Neural progenitor cell (in vitro differentiated cells): Measurements from ENCODE around the gene MYH10. TPM values are rescaled to one million over a fixed set of nuclear protein-coding genes. Genes with fewer than 3 reads are reported as not detected.

Experiments used
- DNase-seq: peaks from one replicate; pipeline ENCODE4 v3.0.0-alpha.2; 2016; ENCODE audit warnings: low spot score
- H2AFZ ChIP-seq: fragments of 200-600 bp; sonication (generic); replicated peaks from 2 replicates; pipeline ENCODE4 v1.6.1; 2016; ENCODE audit warnings: antibody characterized with exemption
- H3F3A ChIP-seq: fragments of 200-600 bp; sonication (generic); 2 replicates; pipeline ENCODE4 v1.6.1; 2016; ENCODE audit warnings: antibody characterized with exemption, low read depth
- H3K27ac ChIP-seq: fragments of 200-600 bp; sonication (generic); 2 replicates; pipeline ENCODE4 v1.5.1; 2016; ENCODE audit warnings: mild to moderate bottlenecking
- H3K27me3 ChIP-seq: fragments of 200-600 bp; sonication (generic); 2 replicates; pipeline ENCODE4 v1.6.1; 2016; ENCODE audit warnings: mild to moderate bottlenecking, moderate library complexity
- H3K36me3 ChIP-seq: fragments of 200-600 bp; sonication (generic); 2 replicates; pipeline ENCODE4 v1.5.1; 2016
- H3K4me1 ChIP-seq: fragments of 200-600 bp; sonication (generic); 2 replicates; pipeline ENCODE4 v1.6.1; 2016; ENCODE audit warnings: mixed run types
- H3K4me2 ChIP-seq: fragments of 200-600 bp; sonication (generic); 2 replicates; pipeline ENCODE4 v1.6.1; 2016
- H3K4me3 ChIP-seq: fragments of 200-600 bp; sonication (generic); 2 replicates; pipeline ENCODE4 v1.5.1; 2016
- H3K79me2 ChIP-seq: fragments of 200-600 bp; sonication (generic); 2 replicates; pipeline ENCODE4 v1.6.1; 2016; ENCODE audit warnings: low read depth
- H3K9ac ChIP-seq: fragments of 200-600 bp; sonication (generic); 2 replicates; pipeline ENCODE4 v1.6.1; 2016
- H3K9me3 ChIP-seq: fragments of 200-600 bp; sonication (generic); 2 replicates; pipeline ENCODE4 v1.5.1; 2016; ENCODE audit warnings: low read depth
- H4K20me1 ChIP-seq: fragments of 200-600 bp; sonication (generic); 2 replicates; pipeline ENCODE4 v1.6.1; 2016; ENCODE audit warnings: low read depth
- H3K27ac Mint-ChIP-seq: 3 replicates; pipeline ENCODE4 v1.8.0; 2021; ENCODE audit warnings: mixed read lengths
- H3K27me3 Mint-ChIP-seq: 2 replicates; pipeline ENCODE4 v1.8.0; 2022; ENCODE audit warnings: low read depth, mild to moderate bottlenecking, inconsistent platforms, moderate library complexity, mixed read lengths; ENCODE audit not compliant: insufficient read depth
- H3K36me3 Mint-ChIP-seq: 3 replicates; pipeline ENCODE4 v1.8.0; 2021; ENCODE audit warnings: mixed read lengths
- H3K4me1 Mint-ChIP-seq: 3 replicates; pipeline ENCODE4 v1.8.0; 2021; ENCODE audit warnings: mixed read lengths
- H3K4me3 Mint-ChIP-seq: 3 replicates; pipeline ENCODE4 v1.8.0; 2021; ENCODE audit warnings: mild to moderate bottlenecking, moderate library complexity, mixed read lengths
- H3K9me3 Mint-ChIP-seq: 3 replicates; pipeline ENCODE4 v1.8.0; 2020; ENCODE audit warnings: mixed read lengths
- EZH2 ChIP-seq: fragments of 200-600 bp; sonication (generic); IDR thresholded peaks from 2 replicates; pipeline ENCODE4 v1.6.1; 2017; ENCODE audit warnings: antibody characterized with exemption, mild to moderate bottlenecking, moderate library complexity
- EZH2phosphoT487 ChIP-seq: fragments of 200-600 bp; sonication (generic); IDR thresholded peaks from 2 replicates; pipeline ENCODE4 v1.6.1; 2017; ENCODE audit warnings: antibody characterized with exemption
- total RNA-seq: library from RNA; depleted of rRNA; stranded (reverse); fragments of >200 nt; gene quantifications from 2 replicates; pipeline ENCODE4 v1.2.3, GENCODE V29; 2015; ENCODE audit warnings: low replicate concordance
- TF ChIP-seq, protein P1 (sequence below): fragments of 200-600 bp; sonication (generic); IDR thresholded peaks from 2 replicates; pipeline ENCODE4 v1.5.1; 2017; ENCODE audit warnings: antibody characterized with exemption, mild to moderate bottlenecking

Gene MYH10
- total RNA-seq, 1 donor from 2014 or later: 213 TPM

DNA sequence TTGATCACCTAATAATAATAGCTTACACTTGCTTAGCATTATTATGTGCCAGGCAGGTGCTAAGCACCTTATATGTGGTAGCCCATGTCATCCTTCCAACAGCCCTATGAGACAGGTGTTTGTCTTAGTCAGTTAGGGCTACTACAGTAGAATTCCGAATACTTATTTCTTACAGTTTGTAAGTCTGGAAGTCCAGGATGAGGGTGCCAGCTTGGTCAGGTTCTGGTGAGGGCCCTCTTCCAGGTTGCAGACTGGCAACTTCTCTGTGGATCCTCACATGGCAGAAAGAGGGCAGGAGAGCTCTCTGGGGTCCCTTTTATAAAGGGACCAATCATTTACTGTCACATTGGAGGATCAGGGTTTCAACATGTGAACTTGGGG, 19.6 kb upstream of the MYH10 start:
- no peaks in the 10 kb centered on the region for H4K20me1 ChIP-seq
- H3K27me3 ChIP-seq: no peaks in the 10 kb centered on the region
- no peak for DNase-seq
- peaks cover under 1% of the 10 kb centered on the region for H3K9me3 Mint-ChIP-seq
- TF ChIP-seq EZH2phosphoT487: no peak
- TF ChIP-seq, protein P1, sequence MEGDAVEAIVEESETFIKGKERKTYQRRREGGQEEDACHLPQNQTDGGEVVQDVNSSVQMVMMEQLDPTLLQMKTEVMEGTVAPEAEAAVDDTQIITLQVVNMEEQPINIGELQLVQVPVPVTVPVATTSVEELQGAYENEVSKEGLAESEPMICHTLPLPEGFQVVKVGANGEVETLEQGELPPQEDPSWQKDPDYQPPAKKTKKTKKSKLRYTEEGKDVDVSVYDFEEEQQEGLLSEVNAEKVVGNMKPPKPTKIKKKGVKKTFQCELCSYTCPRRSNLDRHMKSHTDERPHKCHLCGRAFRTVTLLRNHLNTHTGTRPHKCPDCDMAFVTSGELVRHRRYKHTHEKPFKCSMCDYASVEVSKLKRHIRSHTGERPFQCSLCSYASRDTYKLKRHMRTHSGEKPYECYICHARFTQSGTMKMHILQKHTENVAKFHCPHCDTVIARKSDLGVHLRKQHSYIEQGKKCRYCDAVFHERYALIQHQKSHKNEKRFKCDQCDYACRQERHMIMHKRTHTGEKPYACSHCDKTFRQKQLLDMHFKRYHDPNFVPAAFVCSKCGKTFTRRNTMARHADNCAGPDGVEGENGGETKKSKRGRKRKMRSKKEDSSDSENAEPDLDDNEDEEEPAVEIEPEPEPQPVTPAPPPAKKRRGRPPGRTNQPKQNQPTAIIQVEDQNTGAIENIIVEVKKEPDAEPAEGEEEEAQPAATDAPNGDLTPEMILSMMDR: no peak
- no peak for TF ChIP-seq EZH2
- H3K4me3 ChIP-seq: no peak overlapping the region
- no peak overlapping the region for H3K27ac ChIP-seq
- no peaks in the 10 kb centered on the region for H3K4me1 ChIP-seq
- H3K4me3 Mint-ChIP-seq: no peak overlapping the region
- H3K9me3 ChIP-seq: no peaks in the 10 kb centered on the region
- no peaks in the 10 kb centered on the region for H3K79me2 ChIP-seq
- H3K4me2 ChIP-seq: no peak overlapping the region
- no peaks in the 10 kb centered on the region for H3F3A ChIP-seq
- no peaks in the 10 kb centered on the region for H3K4me1 Mint-ChIP-seq
- H3K36me3 ChIP-seq: no peaks in the 10 kb centered on the region
- no peak overlapping the region for H3K27ac Mint-ChIP-seq
- no peak overlapping the region for H2AFZ ChIP-seq
- no peaks in the 10 kb centered on the region for H3K36me3 Mint-ChIP-seq
- H3K27me3 Mint-ChIP-seq: peaks cover 3% of the 10 kb centered on the region
- H3K9ac ChIP-seq: no peak overlapping the region

DNA sequence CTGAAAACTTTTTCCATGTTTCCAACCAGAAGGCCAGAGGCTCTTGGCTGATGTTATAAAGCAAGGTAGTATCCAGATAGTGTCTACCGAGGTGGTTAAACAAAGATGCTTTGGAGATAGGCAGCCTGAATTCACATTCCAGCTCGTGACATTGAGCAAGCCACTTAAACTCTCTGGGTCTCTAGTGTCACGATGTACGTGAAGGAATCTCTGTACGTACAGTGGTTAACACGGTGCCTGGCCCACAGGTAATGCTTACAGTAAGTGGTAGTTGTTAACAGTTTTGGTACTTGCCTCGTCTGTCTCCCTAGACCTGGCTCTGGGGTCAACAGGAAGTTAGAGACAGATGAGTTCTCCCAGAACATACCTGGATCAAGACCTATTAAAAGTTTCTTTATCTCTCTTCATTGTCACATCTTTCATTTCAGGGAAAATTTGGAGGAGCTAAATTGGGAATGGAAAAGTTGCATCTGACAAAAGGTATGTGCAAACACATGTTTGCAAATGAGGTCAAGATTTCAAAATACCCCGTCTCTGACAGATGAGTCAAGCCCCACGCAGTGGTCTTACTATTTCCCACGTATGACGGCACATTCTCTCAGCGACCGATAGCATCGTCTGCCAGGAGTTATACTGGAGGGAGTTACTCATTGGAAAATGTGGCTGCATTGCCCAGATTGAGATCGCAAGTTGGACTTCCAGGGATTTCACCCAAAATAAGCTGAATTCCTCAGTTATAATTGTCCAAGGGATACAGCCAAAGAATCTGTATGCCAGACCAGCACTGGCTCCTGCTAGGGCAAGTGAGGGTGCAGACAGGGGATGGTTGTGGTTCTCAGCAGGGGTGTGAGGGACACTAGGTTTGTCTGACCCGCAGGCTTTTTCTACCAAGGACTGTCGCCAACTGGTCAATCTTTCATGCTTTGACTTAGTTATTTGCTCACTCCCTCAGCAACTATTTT, 18.9 kb upstream of the MYH10 start:
- Mint-ChIP-seq H3K36me3 (no peaks in the 10 kb centered on the region), H3K9me3 (no peaks in the 10 kb centered on the region), H3K4me3 (no peak overlapping the region), H3K27ac (no peak overlapping the region), H3K27me3 (peaks cover 3% of the 10 kb centered on the region), H3K4me1 (no peaks in the 10 kb centered on the region)
- no peaks in the 10 kb centered on the region for H3K4me1 ChIP-seq
- no peak for TF ChIP-seq EZH2
- no peak for TF ChIP-seq EZH2phosphoT487
- TF ChIP-seq, protein P1: no peak
- H3K27me3 ChIP-seq: no peaks in the 10 kb centered on the region
- H3K36me3 ChIP-seq: no peaks in the 10 kb centered on the region
- no peaks in the 10 kb centered on the region for H4K20me1 ChIP-seq
- no peak overlapping the region for H3K4me3 ChIP-seq
- H3K9me3 ChIP-seq: no peaks in the 10 kb centered on the region
- no peaks in the 10 kb centered on the region for H3K79me2 ChIP-seq
- H3K4me2 ChIP-seq: no peak overlapping the region
- H2AFZ ChIP-seq: no peak overlapping the region
- no peak overlapping the region for H3K9ac ChIP-seq
- no peak for DNase-seq
- no peak overlapping the region for H3K27ac ChIP-seq
- no peaks in the 10 kb centered on the region for H3F3A ChIP-seq

DNA sequence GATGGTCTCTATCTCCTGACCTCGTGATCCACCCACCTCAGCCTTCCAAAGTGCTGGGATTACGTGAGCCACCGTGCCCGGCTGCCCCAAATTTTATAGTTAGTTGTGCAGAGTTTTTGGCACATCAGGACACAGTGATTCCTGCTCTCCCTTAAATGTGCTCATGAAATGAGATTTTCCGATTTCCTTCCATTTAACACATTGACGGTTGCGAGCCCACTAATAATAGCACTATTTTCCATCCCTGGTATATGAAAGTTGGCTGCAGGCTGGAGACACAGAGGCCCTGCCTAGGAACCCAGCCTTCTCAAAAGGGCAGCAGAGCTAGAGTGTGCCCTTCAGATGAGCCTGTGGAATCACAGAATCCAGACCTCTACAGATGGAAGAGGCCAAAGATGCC, 17.4 kb upstream of the MYH10 start:
- Histone ChIP-seq H3K9ac (no peak overlapping the region), H3K79me2 (no peaks in the 10 kb centered on the region), H3K27me3 (no peaks in the 10 kb centered on the region), H3K4me2 (no peak overlapping the region), H3K36me3 (no peaks in the 10 kb centered on the region), H4K20me1 (no peaks in the 10 kb centered on the region), H3K4me3 (no peak overlapping the region), H3K4me1 (no peaks in the 10 kb centered on the region), H3K9me3 (no peaks in the 10 kb centered on the region), H2AFZ (no peak overlapping the region), H3F3A (no peaks in the 10 kb centered on the region), H3K27ac (no peak overlapping the region)
- no peak for DNase-seq
- H3K4me1 Mint-ChIP-seq: peaks cover 7% of the 10 kb centered on the region
- H3K36me3 Mint-ChIP-seq: no peaks in the 10 kb centered on the region
- no peaks in the 10 kb centered on the region for H3K9me3 Mint-ChIP-seq
- H3K27ac Mint-ChIP-seq: no peak overlapping the region
- TF ChIP-seq EZH2: no peak
- no peak overlapping the region for H3K4me3 Mint-ChIP-seq
- no peaks in the 10 kb centered on the region for H3K27me3 Mint-ChIP-seq

DNA sequence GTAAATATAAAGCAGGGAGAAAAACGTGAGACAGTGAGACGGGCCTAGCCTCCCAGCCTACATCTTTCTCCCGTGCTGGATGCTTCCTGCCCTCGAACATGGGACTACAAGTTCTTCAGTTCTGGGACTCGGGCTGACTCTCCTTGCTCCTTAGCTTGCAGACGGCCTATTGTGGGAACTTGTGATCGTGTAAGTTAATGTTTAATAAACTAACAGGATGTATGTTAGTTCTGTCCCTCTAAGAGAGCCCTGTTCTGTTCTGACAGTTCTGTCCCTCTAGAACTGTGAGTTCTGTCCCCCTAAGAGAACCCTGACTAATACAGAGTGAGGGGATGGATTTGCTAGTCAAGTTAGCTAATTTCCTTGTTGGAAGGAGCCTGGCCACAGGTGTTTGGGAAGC, 16.7 kb upstream of the MYH10 start:
- Mint-ChIP-seq H3K27ac (no peak overlapping the region), H3K4me3 (no peak overlapping the region), H3K27me3 (no peaks in the 10 kb centered on the region), H3K4me1 (peaks cover 7% of the 10 kb centered on the region), H3K9me3 (no peaks in the 10 kb centered on the region), H3K36me3 (no peaks in the 10 kb centered on the region)
- Histone ChIP-seq H3K27me3 (no peaks in the 10 kb centered on the region), H3K9me3 (no peaks in the 10 kb centered on the region), H2AFZ (no peak overlapping the region), H3F3A (no peaks in the 10 kb centered on the region), H3K4me3 (no peak overlapping the region), H3K4me2 (no peak overlapping the region), H4K20me1 (no peaks in the 10 kb centered on the region), H3K36me3 (no peaks in the 10 kb centered on the region), H3K79me2 (no peaks in the 10 kb centered on the region), H3K4me1 (no peaks in the 10 kb centered on the region), H3K27ac (no peak overlapping the region), H3K9ac (no peak overlapping the region)
- no peak for TF ChIP-seq EZH2
- TF ChIP-seq, protein P1: no peak
- TF ChIP-seq EZH2phosphoT487: no peak
- DNase-seq: no peak
